Pericardium fibroblast (primary cell): Measurements from ENCODE around the gene LSM14A. TPM values are rescaled to one million over a fixed set of nuclear protein-coding genes. Genes with fewer than 3 reads are reported as not detected.

Experiments used
- total RNA-seq: library from RNA; depleted of rRNA; stranded (reverse); fragments of >200 nt; gene quantifications from 2 replicates; pipeline ENCODE4 v1.2.3, GENCODE V29; 2015

LSM14A gene
- 44.7 and 57.1 TPM in 2 replicates for total RNA-seq

GRCh38 chr19:34171877-34172660 lies at the start of gene LSM14A:
Gene LSM14A (plus strand): TSS chr19:34172504. CDS start chr19:34172643, 139 bp downstream.

GRCh38 chr19:34254046-34254697 lies 81.9 kb downstream of the LSM14A start, which contains the start of gene GARRE1:
Gene GARRE1 (plus strand): TSS chr19:34254554. CDS start chr19:34300474, 45,920 bp downstream.

Other genes starting within 250 kb of the LSM14A start
- gene GARRE1, start 82.0 kb downstream of the LSM14A start, total RNA-seq, result 7.6 and 11.6 TPM in 2 replicates
- 192 and 283 TPM in 2 replicates for gene GPI, start 192.7 kb downstream of the LSM14A start, total RNA-seq
- gene PDCD2L, start 231.9 kb downstream of the LSM14A start, total RNA-seq, result 6.5 and 11.6 TPM in 2 replicates